Measurements from ENCODE around the gene NKAIN2. TPM values are rescaled to one million over a fixed set of nuclear protein-coding genes. Genes with fewer than 3 reads are reported as not detected.

Gene NKAIN2
- total RNA-seq, 1 experiment from 2014 or later = 2.2 TPM

DNA sequence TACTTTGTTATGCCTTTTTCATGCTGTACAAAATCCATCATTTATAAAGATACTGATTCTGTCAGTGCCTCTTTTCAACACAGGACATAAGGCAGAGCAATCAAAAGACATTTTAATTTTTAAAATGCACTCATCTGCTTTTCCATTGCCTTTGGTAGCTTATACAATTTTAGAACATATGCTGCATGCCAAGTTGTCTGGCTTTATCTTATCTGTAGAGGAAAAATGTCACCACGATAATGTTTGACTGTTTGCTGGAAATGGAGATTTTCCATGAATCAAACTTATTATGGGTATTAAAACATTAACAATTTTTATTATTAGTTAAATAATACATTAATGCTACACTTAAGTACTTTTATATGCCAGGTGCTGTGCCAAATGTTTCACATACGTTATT, 50.5 kb downstream of the NKAIN2 start:
- Histone ChIP-seq H3K4me1 (ENCODE audit: insufficient read depth, low read length, poor library complexity, severe bottlenecking) (no peaks in the 10 kb centered on the region), H3K27ac (ENCODE audit: low read depth, low read length, poor library complexity, severe bottlenecking) (no peak overlapping the region), H3K4me3 (ENCODE audit: low read depth, low read length, poor library complexity, severe bottlenecking) (no peak overlapping the region), H3K27me3 (replicated peaks; ENCODE audit: insufficient read depth, low read depth, low read length, poor library complexity) (peaks cover 63% of the 10 kb centered on the region), H3K36me3 (ENCODE audit: insufficient read depth, low read length, poor library complexity, severe bottlenecking) (no peaks in the 10 kb centered on the region), H3K9me3 (ENCODE audit: low read depth, low read length, poor library complexity, severe bottlenecking) (no peaks in the 10 kb centered on the region)
- intact Hi-C loops (cut with micrococcal nuclease; ENCODE audit: unreplicated experiment) = no loop called here
- ChIA-PET POLR2A (ENCODE audit: low non-redundant PET) (no interaction called here), CTCF (no interaction called here)
- TF ChIP-seq CTCF (conservative IDR thresholded peaks at IDR 0.05; ENCODE audit: low read depth, low read length) (no peak), EZH2 (IDR thresholded peaks at IDR 0.05; ENCODE audit: borderline replicate concordance, low read depth, low read length, poor library complexity, severe bottlenecking) (no peak)
- DNase-seq (ENCODE audit: low spot score) = no peak
- no TSS peak for BruUV-seq (replicated peaks)

- TF ChIP-seq CTCF (conservative IDR thresholded peaks at IDR 0.05; ENCODE audit: low read depth, low read length) = no peak
- no peak for TF ChIP-seq EZH2 (IDR thresholded peaks at IDR 0.05; ENCODE audit: borderline replicate concordance, low read depth, low read length, poor library complexity, severe bottlenecking)
- H3K4me1 ChIP-seq (ENCODE audit: insufficient read depth, low read length, poor library complexity, severe bottlenecking) = no peaks in the 10 kb centered on the region
- H3K27ac ChIP-seq (ENCODE audit: low read depth, low read length, poor library complexity, severe bottlenecking) = no peak overlapping the region
- peaks cover 65% of the 10 kb centered on the region for H3K27me3 ChIP-seq (replicated peaks; ENCODE audit: insufficient read depth, low read depth, low read length, poor library complexity)
- H3K36me3 ChIP-seq (ENCODE audit: insufficient read depth, low read length, poor library complexity, severe bottlenecking) = no peaks in the 10 kb centered on the region
- POLR2A ChIA-PET (ENCODE audit: low non-redundant PET) = no interaction called here
- H3K4me3 ChIP-seq (ENCODE audit: low read depth, low read length, poor library complexity, severe bottlenecking) = no peak overlapping the region
- no peak for DNase-seq (ENCODE audit: low spot score)
- BruUV-seq (replicated peaks) = no TSS peak
- intact Hi-C loops (cut with micrococcal nuclease; ENCODE audit: unreplicated experiment) = no loop called here
- no peaks in the 10 kb centered on the region for H3K9me3 ChIP-seq (ENCODE audit: low read depth, low read length, poor library complexity, severe bottlenecking)
- CTCF ChIA-PET = interaction anchor here (0.6 kb wide), 1 partner anchor 45 kb away, joined by 3 read pairs; no protein-coding TSS in a partner anchor
These were observed 51.8 kb downstream of the NKAIN2 start for GRCh38 chr6:123855506-123855905.

DNA sequence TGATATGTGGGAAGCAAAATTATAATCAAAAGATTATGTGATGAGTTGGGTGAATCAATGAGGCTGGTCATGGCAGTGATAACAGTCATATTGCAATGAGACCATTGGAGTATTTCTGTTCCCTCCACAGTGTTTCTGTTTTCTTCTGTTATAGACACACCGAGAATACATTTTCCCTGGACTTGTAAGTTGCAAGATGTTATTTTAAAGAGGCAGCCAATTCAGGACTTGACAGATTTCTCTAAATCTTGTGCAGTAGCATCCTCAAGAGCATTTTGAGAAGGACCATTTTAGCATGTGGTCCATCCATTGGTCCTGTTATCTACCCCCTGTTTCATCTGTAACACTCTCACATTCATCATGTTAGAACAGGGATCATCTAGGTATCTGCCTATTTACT, 55.6 kb downstream of the NKAIN2 start:
- Histone ChIP-seq H3K9me3 (ENCODE audit: low read depth, low read length, poor library complexity, severe bottlenecking) (no peaks in the 10 kb centered on the region), H3K4me1 (ENCODE audit: insufficient read depth, low read length, poor library complexity, severe bottlenecking) (no peaks in the 10 kb centered on the region), H3K27ac (ENCODE audit: low read depth, low read length, poor library complexity, severe bottlenecking) (no peak overlapping the region), H3K27me3 (replicated peaks; ENCODE audit: insufficient read depth, low read depth, low read length, poor library complexity) (peaks cover 59% of the 10 kb centered on the region), H3K4me3 (ENCODE audit: low read depth, low read length, poor library complexity, severe bottlenecking) (no peak overlapping the region), H3K36me3 (ENCODE audit: insufficient read depth, low read length, poor library complexity, severe bottlenecking) (no peaks in the 10 kb centered on the region)
- no peak for DNase-seq (ENCODE audit: low spot score)
- intact Hi-C loops (cut with micrococcal nuclease; ENCODE audit: unreplicated experiment) = no loop called here
- BruUV-seq (replicated peaks) = no TSS peak
- CTCF ChIA-PET = no interaction called here
- TF ChIP-seq EZH2 (IDR thresholded peaks at IDR 0.05; ENCODE audit: borderline replicate concordance, low read depth, low read length, poor library complexity, severe bottlenecking) (no peak), CTCF (conservative IDR thresholded peaks at IDR 0.05; ENCODE audit: low read depth, low read length) (no peak)
- POLR2A ChIA-PET (ENCODE audit: low non-redundant PET) = no interaction called here
